Measurements from ENCODE around the gene HCN1.
"Not testable (repeated sequence)": the region's sequence is repeated elsewhere in the genome, so short reads cannot be mapped to it uniquely, and the experiment has no call there.

Gene HCN1

GRCh38 chr5:45417285-45417998 lies 278.7 kb downstream of the HCN1 start:
- DNase-seq (ENCODE audit: low read depth, low spot score), result no peak

GRCh38 chr5:45414620-45415573 lies 281.3 kb downstream of the HCN1 start:
- no peak for DNase-seq (ENCODE audit: low read depth, low spot score)

- no peak for DNase-seq (ENCODE audit: low read depth, low spot score)
Observed at GRCh38 chr5:45411971-45412612, 284.1 kb downstream of the HCN1 start.

- no peak for DNase-seq (ENCODE audit: low read depth, low spot score)
Observed at GRCh38 chr5:45410304-45410995, 285.7 kb downstream of the HCN1 start.

GRCh38 chr5:45408067-45408466 lies 288.1 kb downstream of the HCN1 start:
- DNase-seq (ENCODE audit: low read depth, low spot score), result no peak

GRCh38 chr5:45402804-45403455 lies 293.2 kb downstream of the HCN1 start:
- DNase-seq (ENCODE audit: low read depth, low spot score), result no peak

GRCh38 chr5:45399041-45399440 lies 297.1 kb downstream of the HCN1 start:
- DNase-seq (ENCODE audit: low read depth, low spot score), result no peak

- DNase-seq (ENCODE audit: low read depth, low spot score), result no peak
Observed at GRCh38 chr5:45385321-45386058, 310.7 kb downstream of the HCN1 start.

- no peak for DNase-seq (ENCODE audit: low read depth, low spot score)
Observed at GRCh38 chr5:45383985-45384384, 312.2 kb downstream of the HCN1 start.

- DNase-seq (ENCODE audit: low read depth, low spot score), result no peak
Observed at GRCh38 chr5:45382583-45382982, 313.6 kb downstream of the HCN1 start.

GRCh38 chr5:45376417-45376816 lies 319.8 kb downstream of the HCN1 start:
- DNase-seq (ENCODE audit: low read depth, low spot score), result no peak

- no peak for DNase-seq (ENCODE audit: low read depth, low spot score)
Observed at GRCh38 chr5:45372629-45373028, 323.6 kb downstream of the HCN1 start.

GRCh38 chr5:45371423-45371822 lies 324.8 kb downstream of the HCN1 start:
- not testable (repeated sequence) for DNase-seq (ENCODE audit: low read depth, low spot score)

- no peak for DNase-seq (ENCODE audit: low read depth, low spot score)
Observed at GRCh38 chr5:45355189-45355992, 340.8 kb downstream of the HCN1 start.

- DNase-seq (ENCODE audit: low read depth, low spot score), result no peak
Observed at GRCh38 chr5:45336464-45336863, 359.7 kb downstream of the HCN1 start.

- DNase-seq (ENCODE audit: low read depth, low spot score), result no peak
Observed at GRCh38 chr5:45335978-45336377, 360.2 kb downstream of the HCN1 start.

- no peak for DNase-seq (ENCODE audit: low read depth, low spot score)
Observed at GRCh38 chr5:45335346-45335745, 360.8 kb downstream of the HCN1 start.

- DNase-seq (ENCODE audit: low read depth, low spot score), result no peak
Observed at GRCh38 chr5:45334939-45335338, 361.2 kb downstream of the HCN1 start.

- DNase-seq (ENCODE audit: low read depth, low spot score), result not testable (repeated sequence)
Observed at GRCh38 chr5:45312627-45313026, 383.6 kb downstream of the HCN1 start.

GRCh38 chr5:45295231-45295630 lies 400.9 kb downstream of the HCN1 start:
- no peak for DNase-seq (ENCODE audit: low read depth, low spot score)

Measured in activated naive CD8-positive, alpha-beta T cell treated with anti-CD3 and anti-CD28 coated beads, Interleukin-2, amount 50 U/mL, for 16 hours (primary cell).